HG03442 (cell line): Measurements from ENCODE around the gene ZAP70.

Experiments used
- ATAC-seq: cut with Tn5 transposase; IDR thresholded peaks from one replicate; pipeline ENCODE4 v1.9.1; 2021; ENCODE audit warnings: mild to moderate bottlenecking, moderate library complexity; ENCODE audit not compliant: unreplicated experiment

The ZAP70 gene

DNA sequence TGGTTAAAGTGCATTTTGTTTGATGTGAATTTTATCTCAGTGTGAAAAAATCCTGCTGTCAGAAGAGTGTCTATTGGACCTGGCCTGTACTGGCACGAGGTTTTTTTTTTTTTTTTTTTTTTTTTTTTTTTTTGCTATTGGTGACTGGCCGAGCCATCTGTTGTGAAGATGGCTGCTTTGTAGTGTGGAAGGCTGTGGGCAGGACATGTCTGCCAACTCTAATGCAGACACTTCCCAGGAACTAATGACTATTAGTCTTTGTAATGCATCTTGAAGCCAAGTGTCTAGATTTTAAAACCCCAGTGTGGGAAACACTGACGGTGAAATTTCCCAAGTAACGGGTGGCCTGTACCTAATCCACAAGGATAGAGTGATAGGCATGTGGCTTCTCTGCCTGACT lies 34.3 kb downstream of the ZAP70 start:
- ATAC-seq, result no peak

DNA sequence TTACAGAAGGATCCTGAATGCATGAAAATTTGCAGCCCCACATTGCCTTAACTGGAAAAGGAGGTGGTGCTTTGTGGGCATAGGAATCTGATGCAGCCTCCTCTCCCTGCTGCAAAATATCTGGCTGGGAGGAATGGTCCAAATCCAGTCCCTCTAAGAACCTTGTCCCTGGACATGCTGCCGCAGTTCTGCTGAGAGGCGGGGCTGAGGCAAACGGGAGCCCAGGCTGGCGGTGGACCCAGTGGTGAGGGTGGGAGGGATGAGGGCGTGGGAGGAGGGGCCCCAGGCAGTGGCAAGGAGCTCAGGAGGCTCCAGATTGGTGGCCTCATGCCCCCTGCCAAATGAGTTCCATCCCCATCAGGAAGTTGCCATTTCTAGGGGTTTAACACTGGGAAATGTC lies 36.2 kb downstream of the ZAP70 start:
- no peak for ATAC-seq

DNA sequence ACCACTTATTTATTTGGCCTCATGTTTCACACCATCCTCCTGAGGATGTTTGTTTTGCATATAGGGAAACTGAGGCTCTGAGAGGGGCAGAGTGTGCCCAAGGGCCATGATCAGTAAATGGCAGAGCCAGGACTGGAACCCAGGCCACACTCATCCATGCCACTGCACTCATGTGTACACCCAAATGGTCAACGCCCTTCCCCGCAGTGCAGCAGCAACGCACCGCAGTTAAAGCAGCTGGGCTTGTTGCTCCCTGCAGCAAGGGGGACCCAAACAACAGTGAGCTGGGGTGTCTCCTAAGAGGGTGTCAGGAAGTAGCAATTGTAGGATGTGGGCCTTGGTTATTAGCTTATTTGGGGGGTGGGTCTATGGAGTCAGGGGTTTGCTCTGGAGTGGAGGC lies 36.6 kb downstream of the ZAP70 start:
- no peak for ATAC-seq

DNA sequence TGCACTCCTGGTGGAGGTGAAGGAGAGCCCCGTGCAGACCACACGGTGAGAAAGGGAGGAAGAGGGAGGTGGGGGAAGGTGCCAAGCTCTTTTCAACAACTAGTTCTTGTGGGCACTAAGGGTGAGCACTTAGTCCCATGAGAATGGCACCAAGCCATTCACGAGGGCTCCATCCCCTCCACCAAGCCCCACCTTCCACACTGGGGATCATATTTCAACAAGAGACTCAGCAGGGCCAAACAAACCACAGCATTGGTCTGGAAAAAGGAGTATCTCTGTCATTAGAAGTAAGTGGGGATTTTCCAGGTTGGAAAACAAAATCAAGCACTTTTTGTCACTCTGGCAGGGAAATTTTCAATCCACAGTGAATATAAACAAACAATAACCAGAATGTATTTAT lies 38.4 kb downstream of the ZAP70 start:
- ATAC-seq, result no peak

DNA sequence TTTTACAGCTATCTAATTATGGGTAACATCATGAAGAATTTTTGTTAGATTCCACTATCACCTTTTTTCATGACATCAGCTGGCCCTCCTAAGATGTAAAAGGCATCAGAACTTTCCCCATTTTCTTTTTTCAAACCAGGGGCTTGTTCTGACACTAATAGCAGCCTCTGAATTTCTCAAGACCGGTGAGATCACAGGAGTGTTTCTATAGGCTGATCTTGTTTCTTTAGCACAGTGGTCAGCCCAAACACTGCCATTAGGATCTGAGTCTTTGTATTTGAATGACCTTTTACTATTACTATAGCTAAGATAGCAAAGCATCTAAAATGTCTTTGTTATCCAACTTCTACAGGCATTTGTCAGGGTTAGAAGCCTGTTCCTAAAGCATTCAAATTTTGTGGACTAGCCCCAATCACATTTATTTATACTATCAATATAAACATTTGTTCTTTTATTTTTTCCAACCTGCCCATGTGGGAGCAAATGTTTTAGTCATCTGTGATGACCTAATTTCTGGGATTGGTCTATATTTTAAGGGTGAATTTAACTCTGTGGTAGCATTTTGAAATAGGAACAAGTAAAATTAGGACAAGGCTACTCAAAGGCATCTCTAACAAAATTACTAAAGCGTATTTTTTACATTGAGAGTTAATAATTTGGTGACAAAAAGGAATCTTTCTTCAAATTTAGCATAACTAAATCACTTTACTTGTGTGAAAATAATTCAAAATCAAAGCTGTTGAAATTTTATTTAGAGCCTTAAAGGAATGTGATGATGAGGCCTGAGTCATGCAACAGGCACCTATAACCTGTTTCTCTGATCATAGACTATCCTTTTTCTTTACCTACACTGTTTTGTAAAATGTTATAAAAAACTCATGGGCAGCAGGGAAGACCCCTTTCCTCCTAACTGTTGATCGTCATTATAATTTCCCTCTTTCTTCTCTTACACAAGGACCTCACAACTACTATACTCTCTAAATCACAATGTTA lies 39.3 kb downstream of the ZAP70 start:
- no peak for ATAC-seq

DNA sequence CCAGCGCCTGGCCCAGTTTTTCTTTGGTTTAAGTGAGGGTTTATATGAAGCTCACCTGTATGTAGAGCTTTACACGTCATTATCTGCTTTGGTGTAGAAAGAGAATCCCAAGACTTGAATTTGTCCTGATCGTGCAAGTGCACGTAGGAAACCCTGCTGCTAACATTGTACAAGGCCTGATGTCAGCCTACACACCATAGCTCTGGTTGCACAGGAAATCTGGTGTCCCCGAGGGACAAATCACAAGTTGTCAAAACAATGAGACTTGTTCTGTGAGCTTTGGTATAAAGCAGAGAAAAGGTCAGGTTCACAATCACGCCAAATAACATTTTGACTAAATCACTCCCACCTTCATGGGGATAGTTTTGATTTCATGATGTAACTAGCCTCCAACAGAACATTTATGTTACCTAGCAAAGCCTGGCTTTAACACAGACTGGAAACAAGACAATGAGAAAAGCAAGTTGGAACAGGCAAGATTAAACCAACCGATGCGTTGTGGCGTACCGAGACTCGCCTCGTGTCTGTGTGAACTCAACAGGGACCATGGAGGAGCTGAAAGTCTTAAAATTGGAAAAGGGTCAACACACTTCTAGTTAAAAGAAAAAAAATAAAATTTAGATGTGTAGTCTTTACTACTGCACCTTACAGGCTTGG lies 41.4 kb downstream of the ZAP70 start:
- ATAC-seq, result no peak

DNA sequence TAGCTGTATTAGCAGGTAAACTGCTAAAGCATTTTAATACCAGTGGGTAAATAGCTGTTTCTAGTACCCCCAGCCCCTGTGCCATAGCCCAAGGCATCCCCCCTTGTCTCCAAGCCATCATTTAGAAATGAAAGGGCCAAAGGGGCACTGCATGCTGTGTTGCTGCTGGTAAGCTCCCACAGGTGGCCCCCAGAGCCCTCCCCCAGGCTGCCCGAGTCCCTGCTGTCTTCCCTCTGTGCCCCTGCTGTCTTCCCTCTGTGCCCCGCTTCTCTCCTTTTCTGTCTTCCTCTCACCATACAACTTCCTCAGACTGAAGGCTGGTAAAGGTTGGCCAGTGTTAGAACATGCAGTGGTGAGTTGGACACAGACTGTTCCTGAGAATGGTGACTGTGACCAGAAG lies 42.1 kb downstream of the ZAP70 start:
- no peak for ATAC-seq

DNA sequence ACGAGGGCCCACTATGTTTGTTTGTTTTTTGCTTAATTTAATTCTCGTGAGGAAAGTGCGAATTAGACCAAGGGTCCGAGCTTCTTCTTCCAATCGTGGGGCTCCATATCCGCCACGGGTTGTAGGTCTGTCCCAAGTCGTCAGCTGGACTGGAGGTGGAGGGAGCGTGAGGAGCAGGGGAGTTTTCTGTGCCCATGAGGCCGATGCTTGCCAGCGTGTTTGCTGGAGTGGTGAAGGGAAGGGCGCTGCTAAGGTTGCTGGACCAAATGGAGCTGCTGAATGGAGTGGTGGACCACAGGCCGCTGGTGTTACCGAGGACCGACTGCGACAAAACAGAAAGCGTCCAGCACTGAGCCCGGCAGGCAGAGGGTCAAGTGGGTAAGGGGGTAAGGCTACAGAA lies 43.7 kb downstream of the ZAP70 start:
- no peak for ATAC-seq

DNA sequence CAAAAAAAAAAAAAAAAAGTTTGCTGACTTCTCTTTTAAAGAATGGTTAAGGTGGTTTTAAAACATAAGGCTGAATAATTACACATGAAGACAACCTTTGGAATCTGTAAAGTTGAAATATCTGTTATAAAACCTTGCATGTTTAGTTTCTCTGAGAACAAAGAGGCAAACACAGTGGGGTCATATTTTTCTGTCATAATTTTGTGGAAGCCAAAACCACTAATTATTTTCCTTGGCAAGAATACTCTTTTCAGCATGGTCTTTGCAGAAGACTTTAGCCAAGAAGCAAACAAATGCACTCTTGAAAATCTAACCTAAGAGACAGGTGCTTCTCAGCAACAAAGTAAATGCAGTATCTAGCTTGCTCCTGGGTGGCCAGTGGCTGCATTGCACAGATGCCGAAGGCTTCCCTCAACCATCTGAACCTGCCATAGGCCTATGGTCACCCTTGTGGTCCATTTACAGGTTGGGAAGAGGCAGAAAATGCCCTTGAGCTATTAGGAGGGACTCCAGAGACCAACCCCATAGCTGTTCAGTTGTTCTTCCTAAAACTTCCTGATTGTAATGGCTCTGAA lies 44.8 kb downstream of the ZAP70 start:
- no peak for ATAC-seq

DNA sequence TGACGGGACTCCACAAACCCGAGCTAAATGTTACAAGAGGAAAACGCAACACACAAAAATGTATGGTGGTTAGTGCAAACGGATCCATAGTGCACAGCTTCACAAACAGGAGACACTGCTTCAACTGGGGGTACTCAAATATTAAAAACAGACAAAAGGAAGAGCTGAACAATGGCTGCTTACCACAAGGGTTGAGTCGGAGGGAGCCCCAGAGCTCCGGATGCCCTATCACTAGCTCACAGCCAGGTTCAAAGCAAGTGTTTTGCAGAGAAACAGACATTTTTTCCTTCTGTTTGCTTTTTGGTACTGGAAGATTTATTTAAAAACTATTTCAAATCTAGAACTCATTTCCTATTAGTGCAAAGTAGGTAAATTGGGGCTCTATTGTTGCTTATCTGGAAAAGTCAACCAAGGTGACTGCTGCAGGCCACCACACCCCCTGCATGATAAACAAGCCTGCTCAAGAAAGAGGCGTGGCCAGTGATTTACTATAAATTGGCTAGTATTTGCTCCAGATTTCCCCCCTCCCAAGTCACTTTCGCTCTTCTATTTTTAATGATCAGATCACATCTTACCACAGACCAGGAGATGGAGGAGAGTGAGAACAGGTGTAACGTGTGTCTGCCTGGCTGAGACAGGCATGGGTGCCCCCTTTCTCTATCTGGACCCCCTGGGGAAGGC lies 46.5 kb downstream of the ZAP70 start:
- no peak for ATAC-seq

DNA sequence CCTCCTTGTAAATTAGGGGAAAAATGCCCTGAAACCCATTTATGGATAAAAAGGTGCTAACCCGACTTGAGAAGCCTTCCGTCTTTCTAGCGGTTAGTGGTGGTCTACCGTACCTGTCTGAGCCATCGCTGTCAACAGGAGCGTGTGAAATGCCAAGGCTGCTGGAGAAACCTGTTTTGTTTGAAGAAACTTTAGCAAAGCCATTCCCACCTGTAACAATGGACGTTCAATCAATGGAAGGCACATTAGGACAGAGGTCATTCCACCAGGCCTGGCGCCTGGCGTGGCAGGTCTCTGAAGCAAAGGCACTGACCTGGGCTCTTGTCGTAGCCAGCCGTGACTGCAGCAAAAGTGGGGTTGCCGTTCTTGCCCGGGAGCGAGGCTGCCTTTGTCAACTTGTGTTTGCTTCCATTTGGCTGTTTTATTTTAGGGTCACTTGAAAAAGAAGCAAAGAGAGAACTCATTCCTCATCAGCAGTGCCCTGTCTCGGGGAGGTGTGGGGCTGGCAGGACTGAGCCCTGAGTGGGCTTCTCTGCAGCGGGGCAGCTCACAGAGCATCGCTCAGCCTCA lies 47.2 kb downstream of the ZAP70 start:
- ATAC-seq, result no peak

DNA sequence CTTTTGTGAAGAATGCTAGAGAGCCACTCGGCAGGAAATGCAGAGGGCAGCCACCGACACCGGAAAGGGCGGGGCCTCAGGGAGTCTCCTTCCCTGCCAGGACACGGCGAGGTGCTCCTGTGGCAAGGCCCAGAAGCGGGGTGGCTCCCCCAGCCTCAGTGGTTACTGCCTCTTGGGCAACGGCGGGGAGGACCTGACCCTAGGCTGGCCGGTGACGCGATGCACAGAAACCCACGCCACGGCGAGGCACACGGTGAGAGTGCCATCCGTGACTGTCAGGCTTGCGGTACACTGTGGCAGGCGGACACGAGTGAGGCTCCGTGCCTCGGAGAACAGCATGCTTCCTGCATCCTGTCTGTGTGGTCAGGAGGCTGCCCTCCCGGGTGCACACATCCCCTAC lies 47.8 kb downstream of the ZAP70 start:
- no peak for ATAC-seq

DNA sequence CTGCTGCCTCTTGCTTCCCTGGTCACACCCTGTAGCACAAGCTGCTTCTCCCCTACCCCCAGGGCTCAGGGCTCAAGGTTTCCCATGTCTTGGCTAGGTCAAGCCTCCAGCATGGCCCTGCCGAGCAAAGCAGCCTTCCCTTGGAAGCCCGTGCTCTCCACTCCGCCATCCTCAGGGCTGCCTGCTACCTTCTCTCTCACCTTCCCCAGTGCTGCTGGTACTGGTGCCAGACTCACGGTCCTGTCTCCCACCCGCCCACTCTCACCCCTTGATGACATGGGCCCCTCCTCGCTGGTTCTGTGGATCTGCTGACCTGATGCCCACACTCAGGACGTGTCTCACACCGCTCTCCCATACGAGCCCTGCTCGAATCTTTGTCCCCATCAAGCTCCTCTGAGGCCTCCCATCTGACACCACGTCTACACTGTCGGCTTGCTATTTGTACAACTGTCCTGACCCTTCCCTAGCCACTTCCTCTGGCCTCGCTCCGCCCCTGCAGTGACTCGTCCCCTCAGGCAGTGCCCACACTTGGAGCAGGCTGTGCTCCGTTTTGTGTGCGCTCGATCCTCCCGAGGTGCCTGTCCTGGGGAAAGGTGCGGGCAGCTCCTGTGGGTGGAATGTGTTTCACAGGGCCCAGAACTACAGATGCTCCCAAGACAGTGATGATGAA lies 49.9 kb downstream of the ZAP70 start:
- ATAC-seq, result no peak

DNA sequence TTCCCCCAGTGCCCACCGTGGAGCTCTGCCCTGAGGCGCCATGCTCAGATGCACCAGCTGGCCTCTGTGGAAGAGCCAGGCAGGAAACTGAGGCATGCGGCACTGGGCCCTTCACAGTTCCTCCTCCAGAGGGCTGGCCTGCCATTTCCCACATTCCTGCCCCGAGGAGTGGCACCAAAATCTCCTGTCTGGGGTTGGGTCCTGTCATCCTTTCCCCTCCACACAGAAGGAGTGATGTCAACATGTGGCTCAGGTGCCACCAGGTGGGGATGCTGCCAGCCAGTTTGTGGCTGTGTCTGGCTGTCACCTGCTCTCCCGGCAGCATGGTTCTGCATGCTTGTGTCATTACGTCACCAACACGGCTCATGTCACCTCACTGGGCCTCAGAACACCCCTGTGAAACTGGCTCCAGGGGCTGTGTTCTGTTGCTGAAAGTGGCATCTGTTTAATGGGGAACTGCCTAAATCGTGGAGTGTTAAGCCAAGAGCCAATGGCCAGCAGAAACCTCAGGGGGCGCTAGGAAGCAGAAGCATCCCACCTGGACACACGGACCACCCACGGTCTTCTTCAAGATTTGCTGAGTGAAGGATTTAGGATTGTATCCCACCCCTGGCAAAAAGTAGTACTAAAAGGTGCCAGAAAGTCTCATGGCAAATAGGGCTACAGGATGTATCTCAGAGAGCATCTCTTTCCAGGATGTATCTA lies 51.3 kb downstream of the ZAP70 start:
- ATAC-seq, result no peak

DNA sequence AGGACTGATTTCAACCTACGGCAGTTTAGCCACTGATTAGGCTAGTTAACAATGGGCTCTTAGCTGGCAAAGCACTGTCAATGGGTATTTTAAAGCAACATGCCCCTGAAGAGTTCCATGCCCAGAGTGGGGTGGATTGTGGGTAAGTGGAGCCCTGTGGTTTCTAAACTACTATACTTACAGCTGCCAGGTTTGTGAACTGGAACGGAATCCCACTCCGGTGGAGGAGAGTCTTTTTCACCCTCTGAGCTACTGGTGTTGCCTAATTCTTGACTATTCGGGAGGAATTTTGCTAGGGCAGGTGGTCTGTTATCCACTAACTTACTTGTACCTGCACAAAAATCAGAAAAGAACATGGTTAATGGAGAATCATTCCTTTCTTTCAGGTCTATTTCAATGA lies 52.6 kb downstream of the ZAP70 start:
- no peak for ATAC-seq

DNA sequence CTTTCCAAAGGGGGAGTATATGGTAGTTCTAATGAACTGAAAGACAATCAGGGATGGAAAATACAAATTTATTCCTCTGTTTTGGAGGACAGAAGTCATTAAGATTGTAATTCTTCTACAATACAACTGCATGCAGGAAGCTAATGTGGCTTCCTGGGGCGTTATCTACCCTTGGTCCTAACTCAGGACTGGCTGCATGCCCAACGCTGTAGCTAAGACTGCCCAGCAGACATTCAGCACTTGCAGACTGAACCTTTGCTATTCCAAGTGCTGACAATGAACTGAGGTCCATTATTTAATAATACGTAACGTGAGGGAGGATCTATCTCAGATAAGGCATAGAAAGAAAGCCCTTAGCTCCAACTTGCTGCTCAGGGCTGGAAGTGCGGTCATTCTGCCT lies 53.2 kb downstream of the ZAP70 start:
- ATAC-seq, result no peak

DNA sequence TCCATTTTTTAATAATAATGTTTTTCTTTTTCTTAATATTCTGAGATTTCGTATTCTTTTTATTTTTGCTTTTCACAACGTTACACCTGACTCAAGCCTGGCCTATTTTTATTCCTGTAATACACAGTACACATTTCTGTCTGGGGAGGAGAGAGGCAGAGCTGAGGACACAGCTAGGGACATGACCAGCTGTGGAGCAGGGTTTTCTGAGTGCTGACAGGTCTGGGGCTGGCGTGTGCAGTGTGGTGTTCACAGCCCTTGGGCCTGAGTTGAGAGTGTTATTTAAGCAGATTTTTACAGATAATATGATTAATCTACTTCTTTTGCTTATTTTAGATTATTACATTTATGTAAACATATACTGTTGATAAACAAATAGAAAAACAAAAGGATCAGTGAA lies 55.9 kb downstream of the ZAP70 start:
- ATAC-seq, result no peak

DNA sequence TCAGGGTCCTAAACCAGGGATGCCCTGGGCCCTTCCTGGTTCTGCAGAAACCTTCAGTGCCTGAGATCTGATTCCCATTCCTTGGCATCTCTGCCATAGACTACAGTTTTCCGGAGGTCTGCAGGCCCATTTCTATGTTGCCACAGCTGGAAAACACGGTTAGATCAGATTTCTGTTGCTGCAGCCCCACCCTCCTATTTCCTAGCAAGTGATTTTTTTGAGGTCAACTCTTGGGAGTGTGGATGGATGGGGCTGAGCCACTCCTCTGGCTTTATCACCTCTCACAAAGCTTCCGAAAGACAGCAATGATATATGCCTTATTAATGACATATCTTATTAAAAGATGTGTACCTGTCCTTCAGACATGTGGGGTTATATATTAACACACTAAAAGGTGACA lies 56.3 kb downstream of the ZAP70 start:
- no peak for ATAC-seq

DNA sequence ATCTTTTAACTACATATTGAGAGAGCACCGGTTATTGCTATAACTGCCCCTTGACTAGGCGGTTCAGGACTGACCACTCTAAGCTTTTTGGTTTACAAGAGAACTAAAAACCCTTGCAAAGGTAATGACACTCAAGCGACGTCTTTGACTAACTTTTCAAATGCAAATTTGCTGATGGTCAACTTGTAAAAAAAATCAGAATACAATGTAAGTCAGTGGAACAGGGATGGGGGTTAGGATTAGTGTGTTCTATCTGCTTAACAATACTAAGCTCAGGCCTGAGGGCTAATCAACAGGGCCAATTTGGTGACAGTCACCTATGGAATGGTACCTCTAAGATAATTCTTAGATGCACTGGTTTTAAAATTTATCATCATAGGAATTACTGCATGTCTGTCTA lies 57.1 kb downstream of the ZAP70 start:
- no peak for ATAC-seq

DNA sequence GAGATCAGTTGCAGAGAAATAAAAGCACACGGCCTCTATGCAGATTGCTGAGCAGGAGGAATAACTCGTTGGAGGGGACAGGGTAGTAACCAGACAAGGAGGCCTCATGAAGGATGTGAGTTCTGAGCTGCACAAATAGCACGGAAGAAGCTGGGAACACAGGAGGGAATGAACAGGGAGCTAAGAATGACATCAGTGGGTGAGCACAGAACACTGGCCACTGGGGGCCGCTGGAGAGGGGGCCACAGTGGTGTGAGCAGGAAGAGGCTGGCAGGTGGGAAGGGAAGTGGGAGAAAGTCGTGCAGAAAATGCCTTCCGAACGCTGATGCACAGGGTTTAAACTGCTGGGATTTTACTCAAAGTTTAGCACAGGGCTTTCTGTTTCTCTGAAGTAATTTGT lies 61.0 kb downstream of the ZAP70 start:
- ATAC-seq, result no peak
